ENCODE results near the gene LRP8. TPM values are rescaled to one million over a fixed set of nuclear protein-coding genes. Genes with fewer than 3 reads are reported as not detected.
"Not testable (repeated sequence)": the region's sequence is repeated elsewhere in the genome, so short reads cannot be mapped to it uniquely, and the experiment has no call there.

The LRP8 gene
- total RNA-seq, 4 donors from 2014 or later, result 0.36 to 4.2 (median 1.4) TPM

DNA sequence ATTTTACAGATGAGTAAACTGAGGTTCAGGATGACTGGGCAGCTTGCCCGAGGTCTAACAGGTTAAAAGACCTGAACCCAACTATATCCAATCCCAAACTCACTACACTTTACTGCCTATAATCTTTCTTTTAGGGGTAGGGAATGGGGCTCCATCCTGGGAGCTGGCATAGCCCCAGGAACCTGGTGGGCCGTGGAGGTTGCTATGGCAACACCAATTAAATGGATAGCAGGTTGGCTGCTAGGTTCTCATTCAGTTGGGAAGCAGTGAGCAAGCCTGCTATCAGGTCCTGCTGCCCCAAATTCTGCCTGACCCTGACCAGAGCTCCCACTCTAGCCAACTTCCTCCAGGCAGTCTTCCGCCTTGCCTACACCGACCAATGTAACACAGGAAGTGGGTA lies 40.9 kb downstream of the LRP8 start:
- in situ Hi-C loops (cut with MboI; ENCODE audit: low sequenced_read_pairs in 4 of 4), result no loop called here
- Histone ChIP-seq H3K4me1 (no peaks in the 10 kb centered on the region), H3K9me3 (no peaks in the 10 kb centered on the region), H3K4me3 (no peak overlapping the region), H3K36me3 (no peaks in the 10 kb centered on the region), H3K27me3 (no peaks in the 10 kb centered on the region), H3K27ac (no peak overlapping the region)
- intact Hi-C loops (cut with DNase I; ENCODE audit: low total_unique reads), result no loop called here
- no peak for TF ChIP-seq POLR2A (IDR thresholded peaks at IDR 0.05)
- TF ChIP-seq, protein P1, sequence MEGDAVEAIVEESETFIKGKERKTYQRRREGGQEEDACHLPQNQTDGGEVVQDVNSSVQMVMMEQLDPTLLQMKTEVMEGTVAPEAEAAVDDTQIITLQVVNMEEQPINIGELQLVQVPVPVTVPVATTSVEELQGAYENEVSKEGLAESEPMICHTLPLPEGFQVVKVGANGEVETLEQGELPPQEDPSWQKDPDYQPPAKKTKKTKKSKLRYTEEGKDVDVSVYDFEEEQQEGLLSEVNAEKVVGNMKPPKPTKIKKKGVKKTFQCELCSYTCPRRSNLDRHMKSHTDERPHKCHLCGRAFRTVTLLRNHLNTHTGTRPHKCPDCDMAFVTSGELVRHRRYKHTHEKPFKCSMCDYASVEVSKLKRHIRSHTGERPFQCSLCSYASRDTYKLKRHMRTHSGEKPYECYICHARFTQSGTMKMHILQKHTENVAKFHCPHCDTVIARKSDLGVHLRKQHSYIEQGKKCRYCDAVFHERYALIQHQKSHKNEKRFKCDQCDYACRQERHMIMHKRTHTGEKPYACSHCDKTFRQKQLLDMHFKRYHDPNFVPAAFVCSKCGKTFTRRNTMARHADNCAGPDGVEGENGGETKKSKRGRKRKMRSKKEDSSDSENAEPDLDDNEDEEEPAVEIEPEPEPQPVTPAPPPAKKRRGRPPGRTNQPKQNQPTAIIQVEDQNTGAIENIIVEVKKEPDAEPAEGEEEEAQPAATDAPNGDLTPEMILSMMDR (IDR thresholded peaks at IDR 0.05 in 4 of 5, conservative IDR thresholded peaks at IDR 0.05 in 1 of 5), result no peak
- DNase-seq (no peak), ATAC-seq (no peak)

DNA sequence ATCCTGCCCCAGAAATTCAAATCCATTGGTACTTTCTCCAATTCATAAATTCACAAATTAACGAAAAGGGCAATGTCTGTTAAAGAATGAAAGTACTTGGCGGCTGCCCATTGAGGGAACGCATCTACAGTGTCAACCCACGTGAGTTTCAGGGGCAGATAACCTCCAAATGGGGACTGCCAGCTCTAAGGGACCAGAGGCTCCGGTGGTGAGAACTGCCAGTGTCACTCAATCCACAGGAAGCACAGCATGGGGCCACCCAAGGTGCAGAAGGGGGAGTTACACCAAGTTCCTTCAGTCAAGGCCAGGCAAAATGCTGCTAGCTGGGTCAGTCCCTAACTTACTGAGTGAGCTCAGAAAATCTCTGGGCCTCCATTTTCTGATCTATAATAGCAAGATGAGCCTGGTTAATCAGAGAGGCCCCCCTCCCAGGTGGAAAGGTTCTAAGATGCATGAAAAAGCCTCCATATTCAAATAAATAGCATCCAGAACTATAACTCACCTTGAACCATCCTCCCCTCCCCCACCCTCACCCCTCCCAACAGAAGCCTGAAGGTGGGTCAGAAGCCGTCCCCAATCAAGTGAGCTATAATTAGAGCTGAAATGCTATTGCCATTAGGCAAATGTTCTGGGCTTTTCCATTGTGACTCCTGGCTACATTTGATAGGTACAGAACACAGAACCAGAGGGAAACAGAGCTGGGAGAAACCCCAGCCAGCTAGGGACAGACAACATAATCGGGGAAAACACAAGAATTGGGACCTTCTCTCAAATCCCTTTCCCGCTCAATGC lies 41.7 kb downstream of the LRP8 start:
- DNase-seq, result no peak
- in situ Hi-C loops (cut with MboI; ENCODE audit: low sequenced_read_pairs in 4 of 4), result no loop called here
- Histone ChIP-seq H3K4me3 (no peak overlapping the region), H3K27me3 (no peaks in the 10 kb centered on the region), H3K9me3 (no peaks in the 10 kb centered on the region), H3K4me1 (no peaks in the 10 kb centered on the region), H3K27ac (no peak overlapping the region), H3K36me3 (no peaks in the 10 kb centered on the region)
- intact Hi-C loops (cut with DNase I; ENCODE audit: low total_unique reads), result no loop called here
- TF ChIP-seq POLR2A (IDR thresholded peaks at IDR 0.05), result no peak
- TF ChIP-seq, protein P1 (IDR thresholded peaks at IDR 0.05 in 4 of 5, conservative IDR thresholded peaks at IDR 0.05 in 1 of 5), result no peak
- no peak for ATAC-seq

DNA sequence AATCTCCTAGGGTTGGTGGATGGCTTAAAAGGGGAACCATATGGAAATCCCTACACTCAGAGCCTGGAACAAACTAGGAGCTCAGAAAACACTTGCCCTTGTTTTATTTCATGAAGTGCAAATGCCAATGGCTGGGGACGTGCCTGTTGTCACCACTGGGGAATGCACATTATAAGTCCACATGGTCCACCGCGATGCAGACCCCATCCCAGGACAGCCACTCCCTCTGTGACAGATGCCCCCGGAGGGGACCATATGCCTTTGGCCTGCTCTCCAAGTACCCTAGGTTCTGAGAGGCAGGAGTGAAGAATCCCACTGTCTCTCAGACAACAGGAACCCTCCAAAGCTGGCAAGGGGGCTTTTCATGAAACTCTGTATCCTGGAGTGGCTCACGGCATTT lies 42.3 kb downstream of the LRP8 start:
- ATAC-seq (no peak), DNase-seq (no peak)
- no peaks in the 10 kb centered on the region for H3K9me3 ChIP-seq
- no peaks in the 10 kb centered on the region for H3K4me1 ChIP-seq
- no peaks in the 10 kb centered on the region for H3K36me3 ChIP-seq
- TF ChIP-seq POLR2A (IDR thresholded peaks at IDR 0.05), result no peak
- TF ChIP-seq, protein P1 (IDR thresholded peaks at IDR 0.05 in 4 of 5, conservative IDR thresholded peaks at IDR 0.05 in 1 of 5), result no peak
- in situ Hi-C loops (cut with MboI; ENCODE audit: low sequenced_read_pairs in 4 of 4), result no loop called here
- intact Hi-C loops (cut with DNase I; ENCODE audit: low total_unique reads), result no loop called here
- H3K27me3 ChIP-seq, result no peaks in the 10 kb centered on the region
- H3K4me3 ChIP-seq, result no peak overlapping the region
- H3K27ac ChIP-seq, result no peak overlapping the region

DNA sequence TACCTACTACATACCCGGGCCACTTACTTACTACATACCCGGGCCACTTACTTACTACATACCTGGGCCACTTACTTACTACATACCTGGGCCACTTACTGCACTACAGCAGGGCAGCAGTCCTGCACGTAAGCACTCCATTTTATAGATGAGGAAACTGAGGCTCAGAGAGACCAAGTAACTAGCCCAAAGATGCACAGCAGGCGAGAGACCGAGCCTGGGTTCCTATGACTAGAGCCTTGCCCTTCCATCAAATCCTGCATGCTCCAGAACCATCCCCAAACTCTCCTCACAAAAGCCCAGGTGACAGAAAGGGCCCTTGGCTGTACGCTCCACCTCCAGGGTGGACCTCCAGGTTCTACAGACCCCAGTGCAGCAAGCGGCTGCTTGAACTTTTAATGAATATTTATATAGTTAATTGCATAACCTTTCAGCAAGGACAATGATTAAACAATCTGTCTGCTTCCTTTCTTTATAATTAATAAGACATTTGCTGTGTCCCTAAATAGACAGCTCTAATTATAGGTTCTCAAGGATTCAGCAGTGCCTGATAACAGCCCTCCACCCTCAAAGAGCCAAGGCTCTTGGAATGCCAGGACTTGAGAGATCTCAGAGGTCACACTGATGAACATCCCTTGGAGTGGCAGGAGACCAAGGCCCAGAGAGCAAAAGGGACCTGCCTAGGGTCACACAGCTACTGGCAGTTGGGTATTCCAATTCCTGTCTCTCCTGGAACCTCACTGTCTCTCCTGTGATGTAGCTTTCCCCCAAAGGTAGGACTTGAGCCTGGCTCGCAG lies 43.4 kb downstream of the LRP8 start:
- intact Hi-C loops (cut with DNase I; ENCODE audit: low total_unique reads), result no loop called here
- TF ChIP-seq, protein P1 (IDR thresholded peaks at IDR 0.05 in 4 of 5, conservative IDR thresholded peaks at IDR 0.05 in 1 of 5), result no peak
- no peak for TF ChIP-seq POLR2A (IDR thresholded peaks at IDR 0.05)
- Histone ChIP-seq H3K27me3 (no peaks in the 10 kb centered on the region), H3K36me3 (no peaks in the 10 kb centered on the region), H3K9me3 (no peaks in the 10 kb centered on the region), H3K27ac (no peak overlapping the region), H3K4me3 (no peak overlapping the region), H3K4me1 (no peaks in the 10 kb centered on the region)
- ATAC-seq (no peak), DNase-seq (no peak)
- in situ Hi-C loops (cut with MboI; ENCODE audit: low sequenced_read_pairs in 4 of 4), result loop anchor here in 1 of 4 donors (5.0 kb wide), 1 partner anchor 103 kb away; no protein-coding TSS in a partner anchor

DNA sequence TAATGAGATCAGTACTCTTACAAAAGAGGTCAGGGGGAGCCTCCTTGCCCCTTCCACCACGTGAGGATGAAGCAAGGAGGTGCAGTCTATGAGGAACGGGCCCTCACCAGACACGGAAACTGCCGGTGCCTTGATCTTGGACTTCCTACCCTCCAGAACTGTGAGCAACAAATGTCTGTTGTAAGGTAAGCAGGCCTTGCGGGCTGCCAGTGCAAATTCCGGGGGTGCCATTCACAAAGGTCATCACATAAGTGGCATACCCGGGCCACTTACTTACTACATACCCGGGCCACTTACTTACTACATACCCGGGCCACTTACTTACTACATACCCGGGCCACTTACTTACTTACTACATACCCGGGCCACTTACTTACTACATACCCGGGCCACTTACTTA lies 44.7 kb downstream of the LRP8 start:
- H3K36me3 ChIP-seq; H3K4me3 ChIP-seq; ATAC-seq; intact Hi-C loops (cut with DNase I; ENCODE audit: low total_unique reads); H3K9me3 ChIP-seq; DNase-seq; H3K27ac ChIP-seq; H3K27me3 ChIP-seq; H3K4me1 ChIP-seq: not testable (repeated sequence)
- in situ Hi-C loops (cut with MboI; ENCODE audit: low sequenced_read_pairs in 4 of 4), result loop anchor here in 1 of 4 donors (5.0 kb wide), 1 partner anchor 104 kb away; no protein-coding TSS in a partner anchor
